K562 (cell line): ENCODE results near the gene WDR3. TPM values are rescaled to one million over a fixed set of nuclear protein-coding genes. Genes with fewer than 3 reads are reported as not detected.

ENCODE experiments used
- ATAC-seq: fragments of 200-7000 bp; cut with Tn5 transposase; 3 replicates; pipeline ENCODE4 v1.9.1; 2020; ENCODE audit warnings: moderate library complexity
- BruUV-seq: library from RNA; stranded (reverse); fragments of 400-500 nt; replicated peaks from 2 replicates; lab custom pipeline; 2021; lab: Mats Ljungman, UMichigan
- CTCF ChIA-PET: fragments of 300-600 bp; formaldehyde crosslinking; extraction: SDS; loops from one replicate; lab custom pipeline; 2021; ENCODE audit warnings: low intra/inter-chr PET ratio; lab: Yijun Ruan, JAX
- POLR2A ChIA-PET: fragments of 300-600, 350-650 bp; sonication (Branson Sonifier 250); formaldehyde crosslinking; extraction: SDS; loops from one replicate; lab custom pipeline; 2021; ENCODE audit warnings: antibody characterized with exemption, inconsistent platforms; lab: Yijun Ruan, JAX
- DNase-seq, 4 experiments: peaks; one replicate each; pipeline versions ENCODE4 v3.0.0 to v3.0.0-alpha.2; 2011 to 2018; ENCODE audit warnings: low spot score in 3 of 4, mixed read lengths in 3 of 4; ENCODE audit errors: extremely low read depth in 1 of 4
- FAIRE-seq: peaks from 2 replicates; lab custom pipeline; 2011; peaks lifted over from hg19 to GRCh38; lab: Jason Lieb, UNC
- H2AFZ ChIP-seq: 2 replicates; pipeline ENCODE4 v1.6.0; 2011; ENCODE audit warnings: low read depth, low read length, control low read depth, inconsistent platforms
- H3K27ac ChIP-seq: fragments of 200-600 bp; 3 replicates; pipeline ENCODE4 v1.8.0; 2011; ENCODE audit warnings: low read depth, mild to moderate bottlenecking, control low read depth, inconsistent platforms, low read length, moderate library complexity, mixed read lengths; ENCODE audit errors: extremely low read depth
- H3K27me3 ChIP-seq, 2 experiments: fragments of 300-600 bp in 1 of 2; 2 replicates in 1 of 2; 3 replicates in 1 of 2; pipeline versions ENCODE4 v1.6.0 to v1.8.0; 2011; ENCODE audit warnings: inconsistent platforms in 2 of 2, low read length in 2 of 2, mild to moderate bottlenecking in 1 of 2, mixed read lengths in 1 of 2, moderate library complexity in 1 of 2; ENCODE audit not compliant: control insufficient read depth in 2 of 2, insufficient read depth in 2 of 2
- H3K36me3 ChIP-seq: fragments of 300-600 bp; 3 replicates; pipeline ENCODE4 v1.8.0; 2011; ENCODE audit warnings: mild to moderate bottlenecking, low read length, inconsistent platforms; ENCODE audit not compliant: control insufficient read depth, insufficient read depth
- H3K4me1 ChIP-seq, 2 experiments: fragments of 200-600 bp in 1 of 2; replicated peaks in 1 of 2; 2 replicates in 1 of 2; 3 replicates in 1 of 2; pipeline versions ENCODE4 v1.5.1 to v1.8.0; 2011; ENCODE audit warnings: inconsistent platforms in 2 of 2, low read length in 2 of 2, mild to moderate bottlenecking in 1 of 2, mixed read lengths in 1 of 2, moderate library complexity in 1 of 2; ENCODE audit not compliant: control insufficient read depth in 2 of 2, insufficient read depth in 2 of 2
- H3K4me2 ChIP-seq: 2 replicates; pipeline ENCODE4 v1.6.1; 2011; ENCODE audit warnings: low read length, control low read depth, inconsistent platforms, mixed read lengths; ENCODE audit not compliant: insufficient read depth
- H3K4me3 ChIP-seq: fragments of 200-600 bp; sonication (generic), shearing (Covaris generic); 2 replicates; pipeline ENCODE4 v1.5.1; 2016; ENCODE audit warnings: control low read depth, inconsistent platforms
- H3K79me2 ChIP-seq: fragments of 200-600 bp; 3 replicates; pipeline ENCODE4 v1.8.0; 2011; ENCODE audit warnings: low read length, inconsistent platforms; ENCODE audit not compliant: control insufficient read depth, insufficient read depth
- H3K9ac ChIP-seq, 2 experiments: 2 replicates each; pipeline versions ENCODE4 v1.6.0 to v1.6.1; 2011; ENCODE audit warnings: low read depth in 2 of 2, low read length in 2 of 2, control low read depth in 1 of 2, inconsistent platforms in 1 of 2, mild to moderate bottlenecking in 1 of 2, mixed read lengths in 1 of 2; ENCODE audit not compliant: insufficient read depth in 1 of 2
- H3K9me1 ChIP-seq: one replicate; pipeline ENCODE4 v1.6.0; 2011; ENCODE audit warnings: inconsistent platforms, mild to moderate bottlenecking, low read length, moderate library complexity; ENCODE audit not compliant: control insufficient read depth, insufficient read depth
- H3K9me3 ChIP-seq: replicated peaks from 2 replicates; pipeline ENCODE4 v1.5.1; 2011; ENCODE audit warnings: low read depth, low read length, inconsistent platforms; ENCODE audit not compliant: control insufficient read depth, insufficient read depth
- H4K20me1 ChIP-seq: replicated peaks from 2 replicates; pipeline ENCODE4 v1.6.1; 2011; ENCODE audit warnings: low read length, inconsistent platforms, mixed read lengths; ENCODE audit not compliant: control insufficient read depth, insufficient read depth
- JUN ChIP-seq, 2 experiments: sonication (generic) in 1 of 2; formaldehyde crosslinking in 1 of 2; IDR thresholded peaks; 2 replicates each; pipeline versions ENCODE4 v1.6.1 to v1.8.0; 2012 to 2022; ENCODE audit warnings: borderline replicate concordance in 2 of 2, mild to moderate bottlenecking in 2 of 2, improper control_type of control experiment in 1 of 2, low read depth in 1 of 2, low read length in 1 of 2, missing genetic modification reagents in 1 of 2
- KLF13 ChIP-seq: fragments of 450-650 bp; IDR thresholded peaks from 2 replicates; pipeline ENCODE4 v1.6.1; 2016; ENCODE audit warnings: missing genetic modification characterization, low read depth, mild to moderate bottlenecking, missing compliant biosample characterization, moderate library complexity, borderline replicate concordance
- TSC22D4 ChIP-seq: fragments of 450-650 bp; IDR thresholded peaks from 2 replicates; pipeline ENCODE4 v1.6.1; 2016; ENCODE audit warnings: missing genetic modification characterization, missing biosample characterization, control low read depth
- WGBS: fragments of 100-300 bp; shearing (Covaris generic); methylation state at CpG from one replicate; pipeline ENCODE4 v1.1.6; 2016; ENCODE audit warnings: low coverage, mixed read lengths; ENCODE audit not compliant: insufficient coverage; ENCODE audit errors: missing lambda C conversion rate; 5-methylcytosine and 5-hydroxymethylcytosine counted together
- in situ Hi-C: fragments of 300-500 bp; cut with MboI; formaldehyde crosslinking; loops from 4 replicates; pipeline ENCODE4 v1.15.0; 2018; ENCODE audit warnings: inconsistent platforms, mixed read lengths
- intact Hi-C: fragments of 100-400 bp; cut with micrococcal nuclease; formaldehyde crosslinking; loops from 2 replicates; pipeline ENCODE4 v1.14.2; 2022
- polyA plus RNA-seq, 8 experiments: library from polyadenylated mRNA; depleted of rRNA in 4 of 8; stranded (reverse) in 5 of 8; unstranded in 3 of 8; fragments of >200 nt; fragmentation: Nextera tagmentation in 2 of 8; fragmentation: Illumina TruSeq in 1 of 8; extraction: Ambion mirVana in 2 of 8; extraction: Trizol in 1 of 8; gene quantifications; 2 replicates each; pipeline versions ENCODE4 v1.2.1 to v1.2.3, GENCODE V29; 2011 to 2014; ENCODE audit warnings: inconsistent platforms in 1 of 8, missing spikeins in 1 of 8
- total RNA-seq, 7 experiments: library from RNA; depleted of rRNA in 6 of 7; stranded (reverse); fragments of >200 nt in 6 of 7; fragmentation: Illumina TruSeq in 2 of 7; extraction: Trizol in 2 of 7; gene quantifications; 2 replicates each; pipeline versions ENCODE4 v1.2.1 to v1.2.3, GENCODE V29; 2011 to 2021; ENCODE audit warnings: low replicate concordance in 1 of 7
- TF ChIP-seq, protein P1 (sequence below): fragments of 450-650 bp; formaldehyde crosslinking; IDR thresholded peaks from 2 replicates; pipeline ENCODE4 v1.4.0; 2020; ENCODE audit warnings: mild to moderate bottlenecking, moderate library complexity

Gene WDR3
- total and polyA plus RNA-seq, 9 of the 15 experiments (the other 6 are each of a cell fraction or from before 2014, with no cell fraction given), result 40.6 to 122 (median 76.5) TPM

DNA sequence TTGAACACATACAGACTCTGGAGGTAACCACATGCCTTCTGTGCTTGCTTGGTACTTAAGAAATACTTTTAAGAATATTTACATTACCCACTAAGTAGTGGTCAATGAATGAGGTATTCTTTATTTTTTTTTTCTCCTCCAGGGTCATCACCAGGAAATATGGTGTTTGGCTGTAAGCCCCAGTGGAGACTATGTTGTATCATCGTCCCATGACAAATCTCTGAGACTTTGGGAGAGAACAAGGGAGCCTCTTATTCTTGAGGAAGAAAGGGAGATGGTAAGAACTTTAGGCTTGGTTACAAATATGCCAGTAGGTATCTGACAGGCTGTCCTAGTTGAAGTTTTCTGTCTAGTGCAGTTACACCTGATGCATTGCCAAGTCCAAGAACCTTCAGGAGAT lies 22.8 kb downstream of the WDR3 start (continued):
- TF ChIP-seq JUN (IDR thresholded peaks at IDR 0.05; ENCODE audit: borderline replicate concordance, low read depth, low read length), result no peak
- TF ChIP-seq JUN (CRISPR knock-in tag; IDR thresholded peaks at IDR 0.05; ENCODE audit: borderline replicate concordance), result no peak
- TF ChIP-seq KLF13 (tag), result no peak
- TF ChIP-seq, protein P1, sequence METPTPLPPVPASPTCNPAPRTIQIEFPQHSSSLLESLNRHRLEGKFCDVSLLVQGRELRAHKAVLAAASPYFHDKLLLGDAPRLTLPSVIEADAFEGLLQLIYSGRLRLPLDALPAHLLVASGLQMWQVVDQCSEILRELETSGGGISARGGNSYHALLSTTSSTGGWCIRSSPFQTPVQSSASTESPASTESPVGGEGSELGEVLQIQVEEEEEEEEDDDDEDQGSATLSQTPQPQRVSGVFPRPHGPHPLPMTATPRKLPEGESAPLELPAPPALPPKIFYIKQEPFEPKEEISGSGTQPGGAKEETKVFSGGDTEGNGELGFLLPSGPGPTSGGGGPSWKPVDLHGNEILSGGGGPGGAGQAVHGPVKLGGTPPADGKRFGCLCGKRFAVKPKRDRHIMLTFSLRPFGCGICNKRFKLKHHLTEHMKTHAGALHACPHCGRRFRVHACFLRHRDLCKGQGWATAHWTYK, result no peak

DNA sequence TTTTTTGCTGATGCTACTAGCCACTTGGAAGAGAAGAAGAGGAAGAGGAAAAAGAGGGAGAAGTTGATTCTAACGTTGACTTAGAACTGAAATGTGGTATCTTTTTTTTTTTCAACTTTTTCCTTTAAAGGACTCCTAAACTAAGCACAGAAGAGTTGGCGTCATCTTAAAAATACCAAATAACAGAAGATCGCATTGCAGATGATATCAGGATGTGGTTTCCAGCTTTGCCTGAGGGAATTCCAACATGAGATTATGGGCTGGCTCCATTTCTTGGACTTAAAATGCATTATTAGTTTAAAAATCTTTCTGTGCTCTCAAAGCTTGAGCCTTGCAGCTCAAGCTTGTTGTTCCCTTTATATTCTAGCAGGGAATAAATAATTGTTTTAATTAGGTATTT lies 29.8 kb downstream of the WDR3 start:
- DNase-seq, result no peak
- intact Hi-C loops, result no loop called here
- H2AFZ ChIP-seq, result no peak overlapping the region
- no peak overlapping the region for H3K27ac ChIP-seq
- H3K4me3 ChIP-seq, result no peak overlapping the region
- no peaks in the 10 kb centered on the region for H3K9me3 ChIP-seq
- H3K27me3 ChIP-seq, result no peaks in the 10 kb centered on the region
- TF ChIP-seq TSC22D4 (tag), result no peak
- TF ChIP-seq, all 486 proteins: peak for 0
- CTCF ChIA-PET, result no interaction called here
- Histone ChIP-seq H3K9ac (no peak overlapping the region), H4K20me1 (no peaks in the 10 kb centered on the region), H3K4me1 (no peaks in the 10 kb centered on the region), H3K4me2 (no peak overlapping the region), H3K36me3 (peaks cover 84% of the 10 kb centered on the region), H3K9me1 (no peaks in the 10 kb centered on the region), H3K79me2 (no peaks in the 10 kb centered on the region)
- FAIRE-seq, result no peak
- WGBS, result 76% methylated on average over 3 of the region's 3 CpGs
- no peak for ATAC-seq
- TSS peak; percentile 13 for BruUV-seq
- in situ Hi-C loops, result no loop called here
- POLR2A ChIA-PET, result no interaction called here
